HepG2 (cell line): ENCODE data around the gene INAFM1. TPM values are rescaled to one million over a fixed set of nuclear protein-coding genes. Genes with fewer than 3 reads are reported as not detected.
A peak's percentile ranks its signal among the peaks of the same experiment; 100 is the strongest.

Source experiments
- ATF6 ChIP-seq: sonication (generic); formaldehyde crosslinking; conservative IDR thresholded peaks from 2 replicates; pipeline ENCODE4 v1.4.0; 2020; ENCODE audit warnings: missing genetic modification reagents
- CBX1 ChIP-seq: IDR thresholded peaks from one replicate; pipeline ENCODE4 v1.6.1; 2016; ENCODE audit warnings: antibody characterized with exemption, low read depth
- HOXD1 ChIP-seq: sonication (generic); formaldehyde crosslinking; IDR thresholded peaks from 2 replicates; pipeline ENCODE4 v1.5.0; 2020; ENCODE audit warnings: missing genetic modification reagents
- KDM2A ChIP-seq: sonication (generic); formaldehyde crosslinking; IDR thresholded peaks from 2 replicates; pipeline ENCODE4 v1.4.0; 2020; ENCODE audit warnings: low read depth, missing genetic modification reagents, borderline replicate concordance
- MTERF4 ChIP-seq: sonication (generic); formaldehyde crosslinking; IDR thresholded peaks from 2 replicates; pipeline ENCODE4 v1.8.0; 2023; ENCODE audit warnings: mild to moderate bottlenecking, missing genetic modification reagents
- RXRA ChIP-seq: sonication (generic); formaldehyde crosslinking; IDR thresholded peaks from 2 replicates; pipeline ENCODE4 v1.5.1; 2020; ENCODE audit warnings: missing genetic modification reagents
- SALL2 ChIP-seq: sonication (generic); formaldehyde crosslinking; IDR thresholded peaks from 2 replicates; pipeline ENCODE4 v1.8.1; 2023; ENCODE audit warnings: mild to moderate bottlenecking, missing genetic modification reagents, inconsistent platforms
- SRY ChIP-seq: sonication (generic); formaldehyde crosslinking; IDR thresholded peaks from 2 replicates; pipeline ENCODE4 v1.8.0; 2022; ENCODE audit warnings: mild to moderate bottlenecking, missing genetic modification reagents
- THAP9 ChIP-seq: sonication (generic); formaldehyde crosslinking; IDR thresholded peaks from 2 replicates; pipeline ENCODE4; 2020; ENCODE audit warnings: missing genetic modification reagents, mild to moderate bottlenecking, borderline replicate concordance
- WIZ ChIP-seq: sonication (generic); formaldehyde crosslinking; IDR thresholded peaks from 2 replicates; pipeline ENCODE4 v1.5.1; 2020; ENCODE audit warnings: mild to moderate bottlenecking, missing genetic modification reagents
- ZEB1 ChIP-seq: IDR thresholded peaks from 2 replicates; pipeline ENCODE4 v1.6.1; 2012; ENCODE audit warnings: mild to moderate bottlenecking, low read depth, inconsistent platforms; ENCODE audit not compliant: insufficient replicate concordance
- ZNF160 ChIP-seq: sonication (generic); formaldehyde crosslinking; IDR thresholded peaks from 2 replicates; pipeline ENCODE4 v1.8.0; 2022; ENCODE audit warnings: mild to moderate bottlenecking, inconsistent platforms, missing genetic modification reagents
- ZNF232 ChIP-seq: sonication (generic); formaldehyde crosslinking; IDR thresholded peaks from 2 replicates; pipeline ENCODE4 v1.4.0; 2020; ENCODE audit warnings: missing genetic modification reagents, borderline replicate concordance
- ZNF460 ChIP-seq: sonication (generic); formaldehyde crosslinking; IDR thresholded peaks from 2 replicates; pipeline ENCODE4 v1.5.1; 2020; ENCODE audit warnings: missing genetic modification reagents, mild to moderate bottlenecking, borderline replicate concordance
- ZNF484 ChIP-seq: sonication (generic); formaldehyde crosslinking; IDR thresholded peaks from 2 replicates; pipeline ENCODE4 v1.5.1; 2020; ENCODE audit warnings: mild to moderate bottlenecking, low read depth, missing genetic modification reagents, borderline replicate concordance
- ZNF550 ChIP-seq: sonication (generic); formaldehyde crosslinking; IDR thresholded peaks from 2 replicates; pipeline ENCODE4 v1.4.0; 2020; ENCODE audit warnings: mild to moderate bottlenecking, missing genetic modification reagents, borderline replicate concordance
- ZNF564 ChIP-seq: sonication (generic); formaldehyde crosslinking; IDR thresholded peaks from 2 replicates; pipeline ENCODE4 v1.8.1; 2023; ENCODE audit warnings: mild to moderate bottlenecking, missing genetic modification reagents
- ZNF574 ChIP-seq: sonication (generic); formaldehyde crosslinking; IDR thresholded peaks from 2 replicates; pipeline ENCODE4 v1.4.0; 2020; ENCODE audit warnings: missing genetic modification reagents
- ZNF597 ChIP-seq: sonication (generic); formaldehyde crosslinking; IDR thresholded peaks from 2 replicates; pipeline ENCODE4 v1.5.0; 2020; ENCODE audit warnings: missing genetic modification reagents
- polyA plus RNA-seq, 8 experiments: library from polyadenylated mRNA; depleted of rRNA in 3 of 8; stranded (reverse) in 7 of 8; unstranded in 1 of 8; fragments of >200 nt; fragmentation: Illumina TruSeq in 4 of 8; extraction: Trizol in 4 of 8; gene quantifications; 2 replicates each; pipeline versions ENCODE4 v1.2.1 to v1.2.3, GENCODE V29; 2011 to 2016; ENCODE audit warnings: low read depth in 4 of 8, missing spikeins in 1 of 8, mixed read lengths in 1 of 8; ENCODE audit not compliant: insufficient read depth in 1 of 8
- total RNA-seq, 5 experiments: library from RNA; depleted of rRNA; stranded (reverse); fragments of >200 nt; fragmentation: Illumina TruSeq; extraction: Trizol; gene quantifications; 2 replicates each; pipeline ENCODE4 v1.2.3, GENCODE V29; 2016; ENCODE audit warnings: low read depth in 1 of 5

INAFM1 gene
- total and polyA plus RNA-seq, 2 of the 13 experiments (the other 11 are each of a cell fraction or from before 2014, with no cell fraction given) = 0.88 to 1.9 TPM

GRCh38 chr19:47273313-47274070 lies 1.2 kb upstream of the INAFM1 start (continued):
- TF ChIP-seq ZNF460 (CRISPR knock-in tag) (no peak), ZNF232 (CRISPR knock-in tag) (peak; percentile 24; the same call in 1 of the 2 replicates), ZNF484 (CRISPR knock-in tag) (no peak), ZNF574 (CRISPR knock-in tag) (peak; percentile 57; the same call in 1 of the 2 replicates), WIZ (CRISPR knock-in tag) (peak; percentile 36; the same call in 1 of the 2 replicates), KDM2A (CRISPR knock-in tag) (peak; percentile 87), ZNF550 (CRISPR knock-in tag) (no peak), THAP9 (no peak; the same call in 1 of the 2 replicates), ZNF160 (CRISPR knock-in tag) (0 out of 2 replicates have a peak, but pooled peaks have one; percentile 64), CBX1 (no peak), HOXD1 (CRISPR knock-in tag) (0 out of 2 replicates have a peak, but pooled peaks have one; percentile 18), SALL2 (CRISPR knock-in tag) (peak; percentile 56; the same call in 1 of the 2 replicates), ZEB1 (peak; percentile 42), ZNF564 (CRISPR knock-in tag) (0 out of 2 replicates have a peak, but pooled peaks have one; percentile 73), SRY (CRISPR knock-in tag) (no peak), ATF6 (CRISPR knock-in tag) (no peak), MTERF4 (CRISPR knock-in tag) (no peak), RXRA (CRISPR knock-in tag) (peak; percentile 36), ZNF597 (CRISPR knock-in tag) (no peak)
